Neural crest cell (in vitro differentiated cells): ENCODE results near the gene CWC15. TPM values are rescaled to one million over a fixed set of nuclear protein-coding genes. Genes with fewer than 3 reads are reported as not detected.
"Not testable (repeated sequence)": the region's sequence is repeated elsewhere in the genome, so short reads cannot be mapped to it uniquely, and the experiment has no call there.

ENCODE experiments used
- DNase-seq: peaks from one replicate; pipeline ENCODE4 v3.0.0; 2021; ENCODE audit warnings: low read depth, mixed read lengths, low spot score
- H3K27ac Mint-ChIP-seq: one replicate; pipeline ENCODE4 v1.8.0; 2021; ENCODE audit warnings: mild to moderate bottlenecking, mixed read lengths; ENCODE audit not compliant: unreplicated experiment
- H3K27me3 Mint-ChIP-seq: 2 replicates; pipeline ENCODE4 v1.8.0; 2021; ENCODE audit warnings: low read depth, mild to moderate bottlenecking, mixed read lengths
- H3K36me3 Mint-ChIP-seq: 2 replicates; pipeline ENCODE4 v1.8.0; 2021; ENCODE audit warnings: low read depth, mild to moderate bottlenecking, mixed read lengths
- H3K4me1 Mint-ChIP-seq: 2 replicates; pipeline ENCODE4 v1.8.0; 2021; ENCODE audit warnings: mixed read lengths
- H3K4me3 Mint-ChIP-seq: one replicate; pipeline ENCODE4 v1.8.0; 2021; ENCODE audit warnings: mild to moderate bottlenecking, mixed read lengths
- H3K9me3 Mint-ChIP-seq: 2 replicates; pipeline ENCODE4 v1.8.0; 2021; ENCODE audit warnings: mixed read lengths
- CTCF ChIP-seq: fragments of 200-600 bp; sonication (generic); conservative IDR thresholded peaks from 2 replicates; pipeline ENCODE4 v1.5.0; 2021; ENCODE audit warnings: antibody characterized with exemption, mild to moderate bottlenecking
- long read RNA-seq: library from polyadenylated mRNA; unstranded; transcript quantifications from one replicate; pipeline ENCODE4 v2.0.0, GENCODE V29; 2020
- total RNA-seq: library from RNA; stranded (reverse); gene quantifications from 2 replicates; pipeline ENCODE4 v1.2.1, GENCODE V29; 2021

CWC15 gene
- 80.2 and 88.0 TPM in 2 replicates for total RNA-seq
- long read RNA-seq, transcript CWC15-201 (7 exons, 1,576 nt): major isoform, 14 of 28 reads
- long read RNA-seq, partial matches to known transcripts: 8 of 28 reads
- long read RNA-seq, other reads (novel, unspliced or antisense): 4 of 28 reads

GRCh38 chr11:94973099-94973968, at the start of gene CWC15, which contains the start of gene KDM4D:
CWC15 (minus strand) TSS chr11:94973556; CDS start chr11:94972185, 1,371 bp downstream.
KDM4D (plus strand) TSS chr11:94973709; CDS start chr11:94997373, 23,664 bp downstream.
- TF ChIP-seq CTCF: no peak
- peak within 1 kb of the TSS; percentile 94 for H3K27ac Mint-ChIP-seq
- no peaks in the 10 kb centered on the region for H3K27me3 Mint-ChIP-seq
- H3K4me1 Mint-ChIP-seq: peaks cover 20% of the 10 kb centered on the region
- peak; percentile 88 for DNase-seq
- H3K9me3 Mint-ChIP-seq: no peaks in the 10 kb centered on the region
- H3K4me3 Mint-ChIP-seq: peak within 1 kb of the TSS; percentile 95
- H3K36me3 Mint-ChIP-seq: peaks cover 12% of the 10 kb centered on the region

- H3K4me3 Mint-ChIP-seq: not testable (repeated sequence)
Measured at GRCh38 chr11:95021468-95021867, 48.1 kb upstream of the CWC15 start.

GRCh38 chr11:95016139-95016538, 42.8 kb upstream of the CWC15 start:
- Mint-ChIP-seq H3K27me3 (no peaks in the 10 kb centered on the region), H3K27ac (no peak overlapping the region), H3K9me3 (no peaks in the 10 kb centered on the region), H3K36me3 (no peaks in the 10 kb centered on the region), H3K4me1 (peaks cover 5% of the 10 kb centered on the region), H3K4me3 (no peak overlapping the region)
- DNase-seq: no peak
- TF ChIP-seq CTCF: no peak

More at GRCh38 chr11:95021468-95021867, 48.1 kb upstream of the CWC15 start:
- not testable (repeated sequence) for H3K27me3 Mint-ChIP-seq, H3K36me3 Mint-ChIP-seq, DNase-seq, H3K27ac Mint-ChIP-seq, H3K9me3 Mint-ChIP-seq, H3K4me1 Mint-ChIP-seq

GRCh38 chr11:95014184-95014821, 40.9 kb upstream of the CWC15 start:
- no peak overlapping the region for H3K27ac Mint-ChIP-seq
- no peaks in the 10 kb centered on the region for H3K36me3 Mint-ChIP-seq
- H3K27me3 Mint-ChIP-seq: no peaks in the 10 kb centered on the region
- no peak for DNase-seq
- H3K4me3 Mint-ChIP-seq: no peak overlapping the region
- no peaks in the 10 kb centered on the region for H3K9me3 Mint-ChIP-seq
- H3K4me1 Mint-ChIP-seq: peaks cover 5% of the 10 kb centered on the region
- TF ChIP-seq CTCF: no peak

GRCh38 chr11:95011376-95011775, 38.0 kb upstream of the CWC15 start:
- TF ChIP-seq CTCF: no peak
- Mint-ChIP-seq H3K36me3 (peaks cover 2% of the 10 kb centered on the region), H3K27ac (no peak overlapping the region)

More at GRCh38 chr11:95011376-95011775, 38.0 kb upstream of the CWC15 start:
- no peak for DNase-seq
- Mint-ChIP-seq H3K9me3 (peaks cover 4% of the 10 kb centered on the region), H3K27me3 (no peaks in the 10 kb centered on the region), H3K4me3 (no peak overlapping the region), H3K4me1 (peaks cover 2% of the 10 kb centered on the region)
